AG09319 (cell line): Measurements from ENCODE around the gene CASD1.

ENCODE experiments used
- DNase-seq: peaks from one replicate; pipeline ENCODE4 v3.0.0-alpha.2; 2010; ENCODE audit warnings: low read depth; ENCODE audit errors: extremely low read depth
- TF ChIP-seq, protein P1 (sequence below): IDR thresholded peaks from 2 replicates; pipeline ENCODE4 v1.5.1; 2011; ENCODE audit warnings: low read depth, mild to moderate bottlenecking, inconsistent platforms, low read length, moderate library complexity

Gene CASD1

GRCh38 chr7:94513565-94513860, 3.9 kb downstream of the CASD1 start:
- TF ChIP-seq, protein P1, sequence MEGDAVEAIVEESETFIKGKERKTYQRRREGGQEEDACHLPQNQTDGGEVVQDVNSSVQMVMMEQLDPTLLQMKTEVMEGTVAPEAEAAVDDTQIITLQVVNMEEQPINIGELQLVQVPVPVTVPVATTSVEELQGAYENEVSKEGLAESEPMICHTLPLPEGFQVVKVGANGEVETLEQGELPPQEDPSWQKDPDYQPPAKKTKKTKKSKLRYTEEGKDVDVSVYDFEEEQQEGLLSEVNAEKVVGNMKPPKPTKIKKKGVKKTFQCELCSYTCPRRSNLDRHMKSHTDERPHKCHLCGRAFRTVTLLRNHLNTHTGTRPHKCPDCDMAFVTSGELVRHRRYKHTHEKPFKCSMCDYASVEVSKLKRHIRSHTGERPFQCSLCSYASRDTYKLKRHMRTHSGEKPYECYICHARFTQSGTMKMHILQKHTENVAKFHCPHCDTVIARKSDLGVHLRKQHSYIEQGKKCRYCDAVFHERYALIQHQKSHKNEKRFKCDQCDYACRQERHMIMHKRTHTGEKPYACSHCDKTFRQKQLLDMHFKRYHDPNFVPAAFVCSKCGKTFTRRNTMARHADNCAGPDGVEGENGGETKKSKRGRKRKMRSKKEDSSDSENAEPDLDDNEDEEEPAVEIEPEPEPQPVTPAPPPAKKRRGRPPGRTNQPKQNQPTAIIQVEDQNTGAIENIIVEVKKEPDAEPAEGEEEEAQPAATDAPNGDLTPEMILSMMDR = no peak
- no peak for DNase-seq

DNA sequence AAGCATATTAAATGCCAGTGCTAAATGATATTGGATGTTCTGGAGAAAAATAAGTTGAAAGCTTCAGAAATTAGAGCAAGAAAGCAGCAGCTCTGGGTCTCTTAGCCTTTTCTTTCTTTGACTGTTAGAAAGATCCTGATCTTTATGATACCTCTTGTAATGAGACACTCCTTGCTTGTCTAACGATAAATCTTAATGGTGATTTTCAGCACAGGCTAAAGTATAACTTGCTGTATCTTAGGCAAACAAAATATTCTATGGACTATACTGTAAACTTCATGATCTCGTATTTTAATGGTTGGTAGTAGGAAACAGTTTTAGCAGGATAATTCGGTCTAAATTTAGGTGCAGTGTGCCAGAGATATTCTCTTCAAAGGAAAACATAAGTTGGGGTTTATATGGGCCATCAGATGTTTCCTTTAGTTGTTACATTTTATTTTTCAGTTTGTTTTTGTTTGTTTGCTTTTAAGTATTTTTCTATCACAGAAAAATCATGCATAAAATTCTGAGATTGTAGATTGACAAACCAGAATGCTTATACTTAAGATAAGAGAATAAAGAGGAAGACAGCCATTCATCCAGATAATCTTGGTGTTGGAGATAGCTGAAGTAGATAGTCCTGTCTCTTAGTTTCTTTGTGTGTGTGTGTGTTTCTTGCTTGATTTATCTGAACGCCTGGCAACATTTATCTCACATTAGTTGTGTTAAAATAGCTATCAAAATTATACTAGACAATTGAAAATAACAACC, 4.7 kb downstream of the CASD1 start:
- TF ChIP-seq, protein P1 = no peak
- no peak for DNase-seq

DNA sequence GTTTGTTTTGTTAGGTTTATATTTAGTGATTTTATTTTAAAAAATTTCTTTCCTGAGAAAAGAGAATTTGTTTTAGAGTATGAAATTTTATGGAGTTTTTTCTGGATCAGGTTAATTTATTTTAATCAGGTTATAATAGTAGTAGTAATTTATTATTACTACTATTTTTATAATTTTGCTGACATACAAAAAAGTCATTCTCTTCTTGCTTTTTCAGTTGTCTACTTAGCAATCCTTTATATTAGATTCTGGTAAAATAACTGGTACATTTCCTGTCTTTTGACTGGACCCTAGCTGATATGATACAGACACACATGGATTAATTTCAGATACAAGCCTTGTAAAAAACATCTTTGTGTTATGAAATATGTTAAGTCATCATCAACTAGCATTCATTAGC, 5.3 kb downstream of the CASD1 start:
- TF ChIP-seq, protein P1 = no peak
- no peak for DNase-seq

DNA sequence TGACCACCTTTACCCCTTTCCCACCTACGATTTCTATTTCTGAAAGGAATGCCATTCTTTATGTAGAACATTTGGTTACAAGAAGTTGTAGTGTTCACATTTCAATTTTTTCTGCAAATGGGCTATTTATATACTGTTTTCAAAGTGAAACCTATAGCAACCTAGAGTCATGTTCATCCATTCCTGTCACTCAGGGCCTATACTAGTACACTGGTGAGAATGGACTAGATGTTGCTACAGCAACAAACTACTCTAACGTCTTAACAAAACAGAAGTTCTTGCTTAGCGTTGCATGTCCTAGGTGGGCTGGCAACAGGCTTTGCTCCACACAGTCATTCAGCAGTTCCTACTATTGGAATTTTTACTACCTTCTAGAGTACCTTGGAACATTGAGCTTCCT, 16.3 kb downstream of the CASD1 start:
- TF ChIP-seq, protein P1 = no peak
- no peak for DNase-seq

- no peak for DNase-seq
- TF ChIP-seq, protein P1 = no peak
Measured at GRCh38 chr7:94529516-94529915, 19.9 kb downstream of the CASD1 start.

GRCh38 chr7:94530109-94530508, 20.5 kb downstream of the CASD1 start:
- no peak for DNase-seq
- TF ChIP-seq, protein P1 = no peak

DNA sequence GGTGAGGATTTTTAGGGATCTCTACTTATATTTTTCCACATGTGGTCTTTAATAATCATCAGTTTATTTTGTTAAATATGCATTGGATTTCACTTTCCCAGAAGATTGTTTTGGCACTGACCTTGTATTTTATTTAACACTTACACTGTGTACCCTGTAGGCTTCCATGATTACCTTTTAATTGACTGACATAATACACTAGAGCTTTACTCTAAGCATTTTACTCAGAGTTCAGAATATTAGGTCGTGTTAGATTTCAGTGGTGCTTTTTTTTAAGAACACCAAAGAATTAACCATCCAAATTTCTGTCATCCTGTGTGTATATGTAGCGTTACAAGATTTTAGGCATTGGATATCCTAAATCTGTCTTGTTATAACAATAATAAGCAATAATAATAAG, 23.1 kb downstream of the CASD1 start:
- DNase-seq = no peak
- TF ChIP-seq, protein P1 = no peak
